Measurements from ENCODE around the gene ZDHHC11. TPM values are rescaled to one million over a fixed set of nuclear protein-coding genes. Genes with fewer than 3 reads are reported as not detected.

ZDHHC11 gene
- total RNA-seq = 1 to 10 TPM in 3 of 4 donors, under 1 TPM in 1; 0.54 to 5.3 (median 2.8) TPM

GRCh38 chr5:850511-851006, at the start of gene ZDHHC11:
ZDHHC11 (minus strand) TSS chr5:850986; CDS start chr5:850602, 384 bp downstream.
- 75 to 81% methylated on average over 12 to 22 of the region's 27 CpGs for WGBS, 2 donors
- no peaks in the 10 kb centered on the region for H3K27me3 ChIP-seq

GRCh38 chr5:893711-894110, 42.9 kb upstream of the ZDHHC11 start:
- 87 to 90% methylated on average over 5 to 8 of the region's 9 CpGs for WGBS, 2 donors
- no peak for DNase-seq
- no peak overlapping the region for H3K27ac ChIP-seq
- no peak for TF ChIP-seq POLR2A (IDR thresholded peaks at IDR 0.05)
- no peak for TF ChIP-seq CTCF (IDR thresholded peaks at IDR 0.05)
- no peak overlapping the region for H3K4me3 ChIP-seq (replicated peaks in 1 of 3)
- H3K9me3 ChIP-seq = no peaks in the 10 kb centered on the region
- intact Hi-C loops (cut with DNase I) = no loop called here
- peaks cover 13 to 15% of the 10 kb centered on the region in 2 donors for H3K4me1 ChIP-seq
- H3K27me3 ChIP-seq = no peaks in the 10 kb centered on the region
- H3K36me3 ChIP-seq = peaks cover 0 to 13% of the 10 kb centered on the region in 2 donors

More at GRCh38 chr5:850511-851006, at the start of gene ZDHHC11:
- TF ChIP-seq POLR2A (IDR thresholded peaks at IDR 0.05) (no peak), CTCF (IDR thresholded peaks at IDR 0.05) (no peak)
- Histone ChIP-seq H3K9me3 (no peaks in the 10 kb centered on the region), H3K27ac (no peak within 1 kb of the TSS), H3K36me3 (no peaks in the 10 kb centered on the region), H3K4me3 (replicated peaks in 1 of 3) (no peak within 1 kb of the TSS), H3K4me1 (peaks cover 0 to 5% of the 10 kb centered on the region in 2 donors)
- DNase-seq = no peak
- intact Hi-C loops (cut with DNase I) = no loop called here

- H3K4me3 ChIP-seq (replicated peaks in 1 of 3) = peak overlapping the region in 1 of 3 donors; percentile 95
- WGBS, 2 donors = 0 to 3% methylated on average over 14 to 26 of the region's 31 CpGs
- no peak overlapping the region for H3K27ac ChIP-seq
- peaks cover 2 to 19% of the 10 kb centered on the region in 2 donors for H3K36me3 ChIP-seq
- H3K9me3 ChIP-seq = no peaks in the 10 kb centered on the region
- intact Hi-C loops (cut with DNase I) = no loop called here
- H3K4me1 ChIP-seq = peaks cover 13 to 15% of the 10 kb centered on the region in 2 donors
- no peak for DNase-seq
- no peaks in the 10 kb centered on the region for H3K27me3 ChIP-seq
- TF ChIP-seq POLR2A (IDR thresholded peaks at IDR 0.05) (no peak), CTCF (IDR thresholded peaks at IDR 0.05) (no peak)
Measured at GRCh38 chr5:893137-893506, 42.3 kb upstream of the ZDHHC11 start.

GRCh38 chr5:892394-893136, 41.8 kb upstream of the ZDHHC11 start, which contains the start of the genes BRD9 and TRIP13:
BRD9 (minus strand) TSS chr5:892801; CDS start chr5:892657, 144 bp downstream.
TRIP13 (plus strand) TSS chr5:892884; CDS start chr5:892999, 115 bp downstream.
- no peaks in the 10 kb centered on the region for H3K27me3 ChIP-seq
- H3K36me3 ChIP-seq = peaks cover 8 to 22% of the 10 kb centered on the region in 2 donors
- peak within 1 kb of the TSS; percentile 65 to 95 (median 76) for H3K4me3 ChIP-seq (replicated peaks in 1 of 3)
- 0 to 2% methylated on average over 10 to 18 of the region's 91 CpGs for WGBS, 2 donors
- peaks cover 13 to 15% of the 10 kb centered on the region in 2 donors for H3K4me1 ChIP-seq
- TF ChIP-seq CTCF (IDR thresholded peaks at IDR 0.05) (peak in 2 of 6 experiments; percentile 10 to 13), POLR2A (IDR thresholded peaks at IDR 0.05) (peak in 1 of 2 donors; percentile 67)
- no peaks in the 10 kb centered on the region for H3K9me3 ChIP-seq
- intact Hi-C loops (cut with DNase I) = no loop called here
- peak; percentile 77 to 81 for DNase-seq
- peak within 1 kb of the TSS; percentile 60 to 74 (median 67) for H3K27ac ChIP-seq
